ENCODE data around the gene MAD1L1. TPM values are rescaled to one million over a fixed set of nuclear protein-coding genes. Genes with fewer than 3 reads are reported as not detected.

MAD1L1 gene
- total RNA-seq, 2 experiments from 2014 or later, result 58.3 to 65.3 TPM

GRCh38 chr7:2022021-2022409, 210.7 kb downstream of the MAD1L1 start:
- H4K20me1 ChIP-seq (ENCODE audit: insufficient read depth, low read length), result no peaks in the 10 kb centered on the region
- intact Hi-C loops (cut with micrococcal nuclease; ENCODE audit: unreplicated experiment), result no loop called here
- DNase-seq (ENCODE audit: low spot score), result no peak
- H3K4me3 ChIP-seq (ENCODE audit: low read depth, low read length, poor library complexity, severe bottlenecking), result no peak overlapping the region
- POLR2A ChIA-PET, result no interaction called here
- H3K9me3 ChIP-seq (ENCODE audit: low read length), result peaks cover 26% of the 10 kb centered on the region; the same call in 1 of the 2 replicates
- H2AFZ ChIP-seq (ENCODE audit: low read length), result no peak overlapping the region
- H3K27ac ChIP-seq (ENCODE audit: low read depth, low read length, poor library complexity, severe bottlenecking), result no peak overlapping the region
- no TSS peak for BruUV-seq (replicated peaks)
- no peak overlapping the region for H3K4me2 ChIP-seq (ENCODE audit: low read length)
- H3K36me3 ChIP-seq (ENCODE audit: insufficient read depth, low read length), result peaks cover 11% of the 10 kb centered on the region
- H3K4me1 ChIP-seq (ENCODE audit: insufficient read depth, low read length, poor library complexity, severe bottlenecking), result no peaks in the 10 kb centered on the region
- H3K9me2 ChIP-seq (ENCODE audit: insufficient read depth, low read length), result no peaks in the 10 kb centered on the region
- CTCF ChIA-PET (ENCODE audit: unreplicated experiment), result no interaction called here
- TF ChIP-seq EZH2phosphoT487 (IDR thresholded peaks at IDR 0.05; ENCODE audit: borderline replicate concordance, low read depth, low read length) (no peak), CTCF (conservative IDR thresholded peaks at IDR 0.05; ENCODE audit: low read length) (no peak)
- H3K79me2 ChIP-seq (ENCODE audit: insufficient read depth, low read depth, low read length), result no peaks in the 10 kb centered on the region

GRCh38 chr7:2019711-2020511, 212.8 kb downstream of the MAD1L1 start:
- BruUV-seq (replicated peaks), result no TSS peak

More at GRCh38 chr7:2019711-2020511, 212.8 kb downstream of the MAD1L1 start:
- Histone ChIP-seq H4K20me1 (ENCODE audit: insufficient read depth, low read length) (no peaks in the 10 kb centered on the region), H3K9me3 (ENCODE audit: low read length) (peaks cover 8% of the 10 kb centered on the region; the same call in 1 of the 2 replicates), H3K9me2 (ENCODE audit: insufficient read depth, low read length) (no peaks in the 10 kb centered on the region), H3K4me1 (ENCODE audit: insufficient read depth, low read length, poor library complexity, severe bottlenecking) (no peaks in the 10 kb centered on the region), H3K4me2 (ENCODE audit: low read length) (no peak overlapping the region; the same call in 1 of the 2 replicates), H2AFZ (ENCODE audit: low read length) (no peak overlapping the region), H3K4me3 (ENCODE audit: low read depth, low read length, poor library complexity, severe bottlenecking) (no peak overlapping the region), H3K36me3 (ENCODE audit: insufficient read depth, low read length) (peaks cover 7% of the 10 kb centered on the region; the same call in 1 of the 2 replicates), H3K27ac (ENCODE audit: low read depth, low read length, poor library complexity, severe bottlenecking) (no peak overlapping the region), H3K79me2 (ENCODE audit: insufficient read depth, low read depth, low read length) (no peaks in the 10 kb centered on the region)
- POLR2A ChIA-PET, result no interaction called here
- TF ChIP-seq EZH2phosphoT487 (IDR thresholded peaks at IDR 0.05; ENCODE audit: borderline replicate concordance, low read depth, low read length) (no peak), CTCF (conservative IDR thresholded peaks at IDR 0.05; ENCODE audit: low read length) (no peak)
- intact Hi-C loops (cut with micrococcal nuclease; ENCODE audit: unreplicated experiment), result no loop called here
- DNase-seq (ENCODE audit: low spot score), result no peak
- CTCF ChIA-PET (ENCODE audit: unreplicated experiment), result interaction anchor here (0.6 kb wide), 1 partner anchor 1378 kb away, joined by 3 read pairs; no protein-coding TSS in a partner anchor

Data from OCI-LY7 (cell line).